EL (cell line): ENCODE measurements around the gene SH3BP2.

ENCODE experiments used
- DNase-seq: peaks from one replicate; pipeline ENCODE4 v3.0.0-alpha.2; 2016

The SH3BP2 gene

DNA sequence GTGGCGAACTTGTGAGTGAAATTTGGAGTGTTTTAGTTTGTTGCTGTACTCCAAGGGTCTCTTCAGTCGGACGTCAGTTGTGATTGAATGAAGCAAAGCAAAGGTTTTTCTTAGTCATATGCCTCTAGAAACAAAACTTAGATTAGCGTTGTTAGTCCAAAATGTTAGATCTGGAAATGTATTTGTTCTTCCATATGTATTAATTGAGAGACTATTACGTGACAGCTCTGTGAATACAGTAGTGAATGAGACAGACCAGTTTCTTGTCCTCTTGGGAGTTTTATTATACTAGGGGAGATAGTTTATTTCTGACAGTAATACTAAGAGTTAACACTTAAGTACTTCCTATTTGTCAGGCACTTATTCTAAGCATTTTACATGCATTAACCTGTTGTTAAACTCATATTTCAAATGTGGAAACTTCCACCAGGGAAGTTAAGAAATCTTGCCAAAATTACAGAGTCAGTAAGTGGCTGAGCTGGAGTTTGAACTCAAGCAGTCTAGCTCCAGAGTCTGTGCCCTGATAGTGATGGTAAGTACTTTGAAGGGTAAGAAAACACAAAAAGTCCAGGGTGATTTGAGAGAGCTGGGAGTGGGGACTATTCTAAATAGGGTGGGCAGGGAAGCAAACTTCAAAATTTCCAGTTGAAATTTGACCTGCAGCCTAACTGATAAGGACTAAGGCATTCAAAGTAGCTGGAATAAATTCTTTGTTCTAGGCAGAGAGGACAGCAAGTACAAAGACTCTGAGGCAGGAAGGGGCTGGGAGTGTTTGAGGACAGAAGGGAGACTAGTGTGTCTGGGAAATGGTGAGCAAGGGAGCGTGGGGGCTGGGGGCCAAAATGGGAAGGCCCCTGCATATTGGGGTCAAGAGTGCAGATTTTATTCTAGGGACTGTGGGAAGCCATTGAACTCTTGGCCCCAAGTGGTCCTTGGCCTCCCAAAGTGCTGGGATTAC lies 67.8 kb downstream of the SH3BP2 start:
- no peak for DNase-seq

DNA sequence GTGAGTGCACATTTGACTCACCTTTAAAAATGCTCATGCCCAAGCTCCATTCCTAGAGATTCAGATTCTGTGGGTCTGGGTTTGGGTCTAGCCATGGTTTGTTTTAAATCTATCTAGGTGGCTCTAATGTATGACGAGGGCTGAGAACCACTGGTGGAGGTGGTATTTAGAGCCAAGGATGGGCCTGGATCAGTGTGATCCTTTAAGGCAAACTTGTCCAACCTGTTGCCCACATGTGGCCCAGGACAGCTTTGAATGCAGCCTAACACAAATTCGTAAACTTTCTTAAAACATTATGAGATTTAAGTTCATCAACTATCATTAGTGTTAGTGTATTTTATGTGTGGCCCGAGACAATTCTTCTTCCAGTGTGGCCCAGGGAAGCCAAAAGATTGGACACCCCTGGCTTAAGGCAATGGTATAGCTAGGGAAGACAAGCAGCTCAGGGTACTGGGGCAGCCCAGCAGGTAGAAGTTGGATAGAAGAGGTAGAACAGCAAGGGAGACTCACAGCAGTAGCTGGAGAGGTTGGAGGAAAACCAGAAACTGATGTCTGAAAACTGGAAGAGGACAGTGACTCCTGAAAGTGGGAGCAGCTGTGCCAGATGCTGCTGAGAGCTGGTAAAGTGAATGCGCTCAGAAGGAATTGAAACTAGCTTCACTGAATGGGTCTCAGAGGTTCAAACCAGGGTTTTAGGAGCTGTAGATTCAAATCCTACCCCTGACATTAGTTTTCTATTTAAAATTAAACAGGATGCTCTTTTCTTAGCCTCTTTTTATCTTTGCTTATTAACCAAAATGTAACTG lies 68.9 kb downstream of the SH3BP2 start:
- no peak for DNase-seq

DNA sequence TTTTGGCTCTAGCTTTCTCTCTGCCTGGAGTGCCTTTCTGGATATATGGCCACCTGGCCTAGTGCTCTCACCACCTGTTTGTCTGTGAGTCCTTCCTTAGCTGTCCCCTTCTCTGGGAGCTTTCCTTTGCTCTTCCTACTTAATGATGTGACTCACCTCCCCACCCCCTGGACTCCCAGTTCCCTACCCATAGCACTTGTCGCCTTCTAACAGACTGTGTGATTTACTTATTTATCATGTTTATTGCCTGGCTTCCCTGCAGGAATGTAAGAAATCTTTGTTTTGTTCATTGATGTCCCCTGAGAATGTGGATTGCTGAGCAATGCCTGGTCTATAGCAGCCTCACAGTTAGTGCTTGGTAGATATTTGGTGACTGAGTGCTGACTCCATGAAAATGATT lies 69.6 kb downstream of the SH3BP2 start:
- peak; percentile 60 for DNase-seq

DNA sequence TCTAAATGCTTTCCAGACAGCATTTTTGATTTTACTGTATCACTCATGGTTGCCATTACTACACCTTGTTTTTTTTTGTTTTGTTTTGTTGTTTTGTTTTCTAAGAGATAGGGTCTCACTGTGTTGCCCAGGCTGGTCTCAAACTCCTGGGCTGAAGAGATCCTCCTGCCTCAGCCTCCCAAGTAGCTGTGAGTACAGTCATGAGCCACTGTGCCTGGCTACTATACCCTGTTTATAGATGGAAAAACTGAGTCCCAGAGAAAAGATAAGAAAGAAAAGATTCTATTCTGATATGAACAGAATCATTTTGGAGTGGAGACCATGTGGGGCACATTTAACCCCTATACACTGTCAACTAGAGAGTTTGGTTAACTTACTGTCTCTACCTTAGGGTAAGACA lies 70.8 kb downstream of the SH3BP2 start:
- no peak for DNase-seq

DNA sequence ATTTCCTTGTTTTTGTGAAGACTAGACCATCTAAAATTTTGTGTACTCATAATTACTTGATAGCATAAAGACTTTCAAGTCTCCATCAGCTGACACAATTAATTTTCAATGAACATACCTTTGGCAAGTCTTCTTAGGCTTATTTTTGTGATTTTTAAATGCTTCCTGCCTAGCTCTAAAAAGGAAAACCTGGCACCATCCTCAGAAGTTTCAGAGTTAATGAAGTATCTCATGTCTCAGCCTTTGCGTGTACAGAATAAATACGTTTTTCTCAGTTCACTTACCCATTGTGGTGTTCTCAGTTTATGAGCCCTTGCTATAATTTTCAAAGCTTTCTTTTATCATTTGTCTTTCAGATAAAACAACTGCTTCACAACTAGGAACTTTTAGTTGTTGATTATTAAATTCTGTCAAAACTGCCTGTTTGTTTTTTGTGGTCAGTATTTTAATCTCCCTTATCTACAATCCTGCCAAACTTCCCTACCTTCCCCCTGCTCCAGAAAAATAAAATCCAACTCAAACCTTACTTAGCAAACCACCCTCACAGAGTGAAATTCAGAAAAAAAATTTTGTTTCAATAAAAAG lies 72.4 kb downstream of the SH3BP2 start:
- DNase-seq = no peak

DNA sequence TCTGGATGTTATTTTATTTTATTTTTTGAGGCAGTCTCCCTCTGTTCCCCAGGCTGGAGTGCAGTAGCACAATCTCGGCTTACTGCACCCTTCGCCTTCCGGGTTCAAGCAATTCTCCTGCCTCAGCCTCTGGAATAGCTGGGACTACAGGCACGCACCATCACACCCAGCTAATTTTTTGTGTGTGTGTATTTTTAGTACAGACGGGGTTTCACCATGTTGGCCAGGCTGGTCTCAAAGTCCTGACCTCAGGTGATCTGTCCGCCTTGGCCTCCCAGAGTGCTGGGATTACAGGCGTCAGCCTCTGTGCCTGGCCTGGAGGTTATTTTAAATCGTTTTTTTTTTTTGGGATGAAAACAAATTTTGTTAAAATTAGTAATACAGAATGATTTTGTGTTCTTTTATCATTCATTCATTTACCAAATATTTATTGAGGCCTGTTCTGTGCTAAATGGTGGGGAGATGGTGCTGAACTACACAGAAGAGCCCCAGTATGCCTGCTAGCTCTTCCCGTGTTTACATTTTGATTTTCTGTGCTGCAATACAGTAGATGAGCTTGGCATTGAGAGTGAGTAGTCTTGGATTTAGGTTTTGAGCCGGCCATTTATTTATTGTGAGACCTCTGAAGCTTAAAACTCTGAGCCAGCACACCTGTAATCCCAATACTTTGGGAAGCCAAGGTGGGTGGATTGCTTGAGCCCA lies 73.4 kb downstream of the SH3BP2 start:
- no peak for DNase-seq

DNA sequence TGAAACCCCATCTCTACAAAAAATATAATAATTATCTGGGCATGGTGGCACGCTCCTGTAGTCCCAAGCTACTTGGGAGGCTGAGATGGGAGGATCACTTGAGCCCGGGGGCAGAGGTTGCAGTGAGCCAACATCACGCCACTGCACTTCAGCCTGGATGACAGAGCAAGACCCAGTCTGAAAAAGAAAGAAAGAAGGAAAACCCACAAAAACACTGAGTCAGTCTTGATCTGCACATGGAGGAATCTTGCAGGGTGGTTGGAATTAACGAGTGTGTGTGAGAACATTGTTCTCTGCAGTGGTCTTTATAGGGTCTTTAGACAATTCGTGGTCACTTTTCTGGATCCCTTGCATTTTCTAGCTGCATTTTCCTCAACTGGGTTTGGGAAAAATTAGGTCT lies 74.0 kb downstream of the SH3BP2 start:
- DNase-seq = no peak

DNA sequence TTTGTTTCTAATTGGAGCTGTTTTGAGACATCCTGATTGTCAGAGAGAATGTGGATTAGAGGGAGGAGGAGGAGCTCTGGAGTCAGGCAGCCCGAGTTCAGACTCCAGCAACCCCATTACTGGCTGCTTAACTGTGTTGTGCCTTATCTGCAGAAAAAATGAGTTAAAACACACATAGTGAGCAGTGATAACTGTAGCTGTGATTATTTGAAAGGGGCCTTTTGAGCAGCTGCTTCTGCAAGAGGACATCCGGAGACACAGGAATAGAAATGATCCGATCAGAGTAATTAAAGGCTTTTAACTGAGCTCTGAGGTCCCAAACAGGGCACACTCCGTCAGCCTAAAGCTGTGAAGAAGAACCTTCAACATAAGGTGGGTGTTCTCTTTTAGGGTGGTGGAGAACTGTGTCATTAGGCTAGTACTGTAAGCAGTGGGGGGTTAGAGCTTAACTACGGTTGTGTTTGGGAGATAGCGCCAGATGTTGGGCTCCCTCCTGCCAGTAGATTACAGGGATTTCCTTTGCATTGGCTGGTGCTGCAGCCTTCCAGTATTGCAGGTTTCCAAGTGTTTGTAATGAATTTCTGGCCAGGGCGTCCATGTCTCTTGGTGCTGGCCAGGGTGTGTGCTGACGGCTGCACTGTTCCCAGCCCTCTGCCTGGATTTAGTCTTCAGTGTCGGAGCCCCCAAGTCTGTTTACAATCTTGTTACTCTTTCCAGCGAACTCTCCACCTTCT lies 75.0 kb downstream of the SH3BP2 start:
- DNase-seq = no peak

DNA sequence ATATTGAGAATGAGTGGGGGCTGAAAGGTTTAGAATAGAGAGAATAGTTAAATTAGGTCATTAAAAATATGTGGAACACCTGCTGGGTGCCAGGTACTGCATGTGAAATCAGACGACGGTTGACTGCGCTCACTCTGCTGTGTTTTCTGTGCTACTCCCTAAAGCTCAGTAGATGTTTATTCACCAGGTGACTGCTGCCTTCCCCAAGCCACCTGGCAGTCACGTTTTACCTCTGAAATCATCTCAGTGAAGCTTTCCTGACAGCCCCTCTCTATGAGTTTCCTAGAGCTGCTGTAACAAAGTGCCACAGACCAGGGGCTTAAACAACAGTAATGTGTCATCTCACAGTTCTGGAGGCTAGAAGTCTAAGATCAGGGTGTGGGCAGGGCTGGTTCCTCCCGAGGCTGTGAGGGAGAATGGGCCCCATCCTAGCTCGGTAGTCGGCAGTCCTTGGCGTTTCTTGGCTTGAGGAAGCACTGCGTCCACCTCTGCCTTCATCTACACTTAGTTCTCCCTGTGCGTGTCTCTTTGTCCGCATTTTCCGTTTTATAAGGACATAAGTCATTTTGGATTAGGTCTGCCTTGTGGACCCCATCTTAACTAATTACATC lies 76.1 kb downstream of the SH3BP2 start:
- DNase-seq = no peak

DNA sequence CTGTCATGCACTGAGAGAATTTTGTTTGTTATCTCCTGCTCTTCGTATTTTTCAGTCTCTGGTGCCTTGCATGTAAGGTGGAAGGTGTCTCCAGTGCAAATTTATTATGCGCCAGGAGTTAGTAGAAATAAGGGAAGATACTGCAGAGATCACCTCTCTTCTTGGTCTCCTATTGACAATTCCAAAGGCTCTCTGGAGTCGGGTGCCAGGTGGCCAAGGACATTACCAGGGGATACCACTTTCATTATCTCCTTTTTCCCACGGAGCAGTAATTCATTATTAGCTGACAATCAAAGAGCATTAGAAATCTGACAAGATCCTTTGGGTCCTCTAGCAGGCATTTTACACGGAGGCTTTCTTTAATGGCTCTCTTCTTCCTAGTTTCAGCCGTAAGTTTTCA lies 76.8 kb downstream of the SH3BP2 start:
- DNase-seq = no peak

DNA sequence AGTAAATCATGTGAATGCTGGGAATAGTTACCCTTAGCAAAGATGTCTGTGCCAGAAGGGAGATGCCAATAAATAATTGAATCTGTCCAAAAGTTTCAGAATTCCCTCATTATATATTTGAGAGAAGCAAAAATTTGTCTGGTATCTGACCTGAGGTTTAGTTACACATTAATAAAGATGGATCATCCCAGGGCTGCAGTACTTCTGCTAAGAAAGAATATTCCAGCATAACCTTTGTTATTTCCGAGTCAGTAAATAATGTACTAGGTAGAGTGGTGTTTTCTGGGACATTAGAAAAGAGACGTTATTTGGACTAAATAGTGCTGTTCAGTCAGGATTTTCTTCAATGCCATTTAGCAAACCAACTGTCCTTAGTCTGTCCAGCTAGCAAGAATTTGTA lies 77.2 kb downstream of the SH3BP2 start:
- DNase-seq = no peak

DNA sequence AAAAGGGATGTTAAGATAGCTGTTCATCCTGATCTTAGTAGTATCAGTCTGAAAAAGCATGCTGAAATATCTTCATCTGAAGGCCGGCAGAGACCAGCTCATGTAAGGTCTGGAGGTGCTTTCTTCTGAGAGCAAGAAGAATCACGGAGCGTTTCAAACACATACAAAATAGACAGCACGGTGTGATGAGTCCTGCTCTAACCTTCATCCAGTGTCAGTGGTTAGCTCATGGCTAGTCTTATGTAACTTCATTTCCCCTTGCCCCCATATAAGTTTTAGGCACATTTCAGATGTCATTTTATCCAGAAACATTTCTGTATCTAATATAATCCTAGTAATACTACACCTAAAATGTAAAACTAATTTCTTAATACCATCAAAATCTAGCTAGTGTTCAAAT lies 78.6 kb downstream of the SH3BP2 start:
- no peak for DNase-seq

DNA sequence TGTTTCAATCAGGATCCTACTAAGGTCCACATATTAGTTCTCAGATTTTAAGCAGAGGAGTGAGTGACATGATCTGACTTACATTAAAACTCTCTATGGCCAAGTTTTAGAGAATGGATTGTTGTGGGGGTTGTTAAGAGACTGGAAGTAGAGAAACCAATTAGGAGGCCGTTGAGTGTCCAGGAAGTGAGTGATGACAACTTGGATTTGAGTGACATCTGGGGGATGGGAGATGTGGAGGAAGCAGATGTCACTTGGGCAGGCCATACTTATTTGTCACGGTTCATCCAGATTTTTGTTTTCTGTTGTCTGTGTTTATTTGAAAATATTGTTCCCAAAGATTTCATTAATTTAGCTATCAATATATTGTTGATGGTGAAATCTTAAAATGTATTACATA lies 79.0 kb downstream of the SH3BP2 start:
- no peak for DNase-seq

DNA sequence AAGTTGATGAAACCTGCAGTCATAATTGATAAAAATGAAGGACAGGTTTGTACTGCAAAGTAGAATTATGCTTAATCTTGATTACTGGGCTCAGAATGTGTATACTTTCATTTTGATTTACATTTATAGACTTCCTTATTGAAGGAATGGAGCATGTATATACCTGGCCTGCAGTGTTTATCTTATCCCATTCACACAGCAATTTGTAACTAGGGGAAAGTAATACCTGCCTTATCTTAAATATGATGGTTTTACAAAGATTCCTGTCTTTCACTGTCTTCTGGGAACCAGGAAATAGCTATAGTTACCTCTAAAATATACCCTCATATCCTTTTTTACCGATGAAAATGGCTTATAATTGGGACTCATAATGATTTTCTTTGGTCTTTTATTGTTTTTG lies 80.4 kb downstream of the SH3BP2 start:
- DNase-seq = no peak

DNA sequence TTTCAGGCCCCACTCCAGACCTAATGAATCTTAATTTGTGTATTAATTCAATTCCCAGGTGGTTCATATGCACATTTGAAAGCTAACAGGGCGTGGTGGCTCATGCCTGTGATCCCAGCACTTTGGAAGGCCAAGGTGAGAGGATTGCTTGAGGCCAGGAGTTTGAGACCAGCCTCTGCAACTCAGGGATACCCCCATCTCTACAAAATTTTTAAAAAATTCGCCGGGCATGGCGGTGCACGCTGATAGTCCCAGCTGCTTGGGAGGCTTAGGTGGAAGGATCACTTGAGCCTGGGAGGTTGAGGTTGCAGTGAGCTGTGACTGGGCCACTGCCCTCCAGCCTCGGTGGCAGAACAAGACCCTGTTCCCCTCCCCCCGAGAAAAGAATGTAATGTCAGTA lies 82.0 kb downstream of the SH3BP2 start:
- no peak for DNase-seq

DNA sequence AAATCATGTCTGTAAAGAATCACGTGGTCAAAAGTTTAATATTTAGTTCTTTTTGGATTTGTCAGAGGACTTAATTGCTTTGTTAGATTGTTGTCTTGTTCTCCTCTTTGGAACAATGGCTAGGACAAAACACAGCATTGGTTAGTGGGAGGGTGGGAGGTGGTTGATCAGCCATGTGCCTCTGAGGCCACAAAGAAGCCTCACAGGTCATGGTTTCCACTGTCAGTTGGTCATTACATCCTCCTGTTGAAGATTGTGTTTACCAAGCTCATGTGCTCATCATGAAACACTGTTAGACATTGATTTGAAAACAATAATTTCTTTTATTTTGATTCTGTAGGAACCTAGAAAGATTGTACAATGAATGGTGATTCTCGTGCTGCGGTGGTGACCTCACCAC lies 82.7 kb downstream of the SH3BP2 start:
- DNase-seq = no peak

DNA sequence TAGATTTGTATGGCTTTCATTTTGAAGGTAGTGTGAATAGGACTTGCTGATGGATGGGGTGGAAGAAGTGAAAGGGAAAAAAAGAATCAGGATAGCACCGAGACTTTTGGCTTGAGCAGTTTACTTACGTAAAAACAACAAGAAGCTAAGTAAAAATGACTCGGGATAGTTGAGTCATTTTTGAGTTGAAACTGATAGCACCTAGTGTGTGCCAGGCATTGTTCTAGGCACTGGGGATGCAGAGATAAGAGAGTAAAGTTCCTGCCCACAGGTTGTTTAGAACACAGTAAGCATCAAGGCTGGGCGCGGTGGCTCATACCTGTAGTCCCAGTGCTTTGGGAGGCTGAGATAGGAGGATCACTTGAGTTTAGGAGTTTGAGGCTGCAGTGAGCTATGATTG lies 85.5 kb downstream of the SH3BP2 start:
- DNase-seq = no peak

DNA sequence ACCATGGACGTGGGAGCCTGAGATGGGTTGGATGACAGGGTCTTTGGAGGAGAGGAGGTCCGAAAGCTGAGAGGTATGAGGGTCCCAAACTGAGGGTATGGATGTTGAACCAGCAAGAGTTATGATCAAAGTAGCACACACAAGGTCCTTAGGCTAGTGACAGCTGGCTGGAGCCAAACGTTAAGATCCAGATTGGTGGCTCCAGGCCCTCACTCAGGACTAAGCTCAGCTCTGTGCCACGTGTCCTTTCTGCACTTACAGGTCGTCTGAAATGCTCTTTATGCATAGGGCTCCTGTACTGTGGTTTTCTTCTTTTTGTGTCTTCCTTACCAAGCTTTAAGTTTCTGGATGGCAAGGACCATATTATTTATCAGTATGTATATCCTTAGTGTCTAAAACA lies 86.1 kb downstream of the SH3BP2 start:
- no peak for DNase-seq

DNA sequence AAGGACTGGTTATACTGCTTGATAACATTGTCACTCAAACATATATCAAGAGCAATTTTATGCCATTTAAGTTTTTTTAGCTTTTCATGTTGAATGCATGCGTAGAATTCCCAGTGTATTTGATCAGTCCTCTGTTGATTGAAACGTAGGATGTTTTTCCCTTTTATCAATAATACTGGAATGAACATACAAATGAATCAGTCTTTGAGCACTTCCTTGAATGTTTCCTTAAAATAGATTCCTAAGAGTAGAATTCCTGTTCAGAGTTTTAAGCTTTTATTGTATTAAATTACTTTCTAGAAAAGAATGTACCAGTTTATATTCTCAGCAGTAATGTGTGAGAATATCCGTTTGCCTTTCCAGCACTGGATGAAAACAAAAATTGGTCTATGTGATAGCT lies 88.5 kb downstream of the SH3BP2 start:
- DNase-seq = no peak

DNA sequence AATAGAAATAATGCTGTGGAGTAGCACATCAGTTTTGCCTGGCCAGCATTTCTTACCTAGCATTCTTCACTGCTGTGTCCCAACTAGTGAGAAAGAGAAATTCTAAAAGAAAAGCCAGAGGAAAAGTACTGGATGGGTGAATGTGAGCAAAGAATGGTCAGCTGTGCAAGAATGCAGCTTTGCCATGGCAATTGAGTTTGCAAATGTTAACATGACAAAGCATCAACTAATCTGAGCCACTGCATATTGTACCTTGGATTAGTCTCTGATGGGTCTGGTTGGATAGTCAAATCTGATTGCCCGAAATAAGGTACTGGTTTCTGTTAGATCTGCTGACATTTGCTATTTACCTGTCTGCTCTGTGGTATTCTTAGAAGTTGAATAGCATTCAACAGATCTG lies 89.5 kb downstream of the SH3BP2 start:
- no peak for DNase-seq

DNA sequence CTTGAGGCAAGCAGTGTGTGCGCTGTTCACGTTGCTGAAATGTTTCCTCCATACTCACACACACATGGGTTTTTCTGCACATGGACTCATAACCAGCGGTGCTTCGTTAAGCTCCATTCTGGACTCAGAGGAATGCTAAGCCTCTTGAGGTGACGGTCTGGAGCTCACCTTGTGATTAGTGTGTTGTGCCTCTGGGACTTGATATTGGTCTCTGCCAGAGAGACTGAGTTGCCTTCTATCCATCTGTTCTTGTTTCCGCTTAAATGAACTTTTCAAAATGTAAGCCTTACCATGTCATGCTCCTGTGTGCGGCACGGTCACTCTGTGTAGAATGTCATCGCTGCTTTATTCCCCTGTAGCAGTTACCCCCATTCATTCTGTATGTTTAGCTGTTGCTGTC lies 93.3 kb downstream of the SH3BP2 start:
- no peak for DNase-seq

DNA sequence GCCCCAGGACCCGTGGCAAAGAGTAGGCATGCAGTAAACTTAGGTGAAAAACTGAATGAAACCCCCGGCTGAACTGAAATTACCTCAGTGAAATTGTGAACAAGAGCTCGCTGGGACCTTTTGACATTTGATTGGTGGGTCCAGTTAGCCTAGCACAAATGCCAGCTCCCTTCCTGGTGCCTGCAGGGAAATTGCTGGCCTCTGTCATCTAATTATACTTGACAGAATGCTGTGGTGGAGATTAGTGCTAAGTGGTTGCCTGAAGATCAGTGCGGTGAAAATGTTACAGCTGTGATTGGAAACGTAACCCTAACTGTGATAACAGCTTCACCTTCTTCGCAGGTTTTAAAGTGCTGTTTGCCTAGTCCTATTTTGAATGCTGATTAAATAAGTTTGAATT lies 93.7 kb downstream of the SH3BP2 start:
- DNase-seq = no peak
